Measurements from ENCODE around the gene ADGRL3. TPM values are rescaled to one million over a fixed set of nuclear protein-coding genes. Genes with fewer than 3 reads are reported as not detected.

The ADGRL3 gene
- total and polyA plus RNA-seq, 2 donors (not counting 1 experiment from before 2014, with no cell fraction given), result under 0.01 to 0.05 TPM

GRCh38 chr4:61185288-61185687 lies 14.8 kb upstream of the ADGRL3 start:
- Histone ChIP-seq H3K9ac (ENCODE audit: insufficient read depth, low read length) (no peak overlapping the region), H4K20me1 (ENCODE audit: control insufficient read depth, extremely low read depth, insufficient read depth, low read length) (no peaks in the 10 kb centered on the region), H3K36me3 (ENCODE audit: control insufficient read depth, insufficient read depth, low read length) (no peaks in the 10 kb centered on the region), H3K9me3 (ENCODE audit: control insufficient read depth, insufficient read depth, low read depth, low read length) (no peaks in the 10 kb centered on the region), H3K4me1 (ENCODE audit: control insufficient read depth, extremely low read depth, insufficient read depth, low read length) (no peaks in the 10 kb centered on the region), H3K27ac (ENCODE audit: insufficient read depth, low read length) (no peak overlapping the region), H3K27me3 (ENCODE audit: control insufficient read depth, insufficient read depth, low read length) (no peaks in the 10 kb centered on the region), H2AFZ (ENCODE audit: low read length) (no peak overlapping the region), H3K4me3 (replicated peaks in 1 of 4; ENCODE audit: control extremely low read depth in 1 of 4, insufficient read depth in 1 of 4, low read depth in 3 of 4, low read length in 4 of 4) (no peak overlapping the region), H3K79me2 (ENCODE audit: control insufficient read depth, insufficient read depth, low read length) (no peaks in the 10 kb centered on the region), H3K4me2 (ENCODE audit: extremely low read depth, insufficient read depth, low read length) (no peak overlapping the region)
- DNase-seq (ENCODE audit: low read depth in 2 of 2), result no peak
- no peak for TF ChIP-seq EZH2 (IDR thresholded peaks at IDR 0.05; ENCODE audit: low read length, missing control alignments)
- TF ChIP-seq CTCF (conservative IDR thresholded peaks at IDR 0.05 in 1 of 2, IDR thresholded peaks at IDR 0.05 in 1 of 2; ENCODE audit: low read depth in 1 of 2, low read length in 2 of 2), result no peak

GRCh38 chr4:61192392-61192791 lies 7.7 kb upstream of the ADGRL3 start:
- no peak overlapping the region for H3K4me2 ChIP-seq (ENCODE audit: extremely low read depth, insufficient read depth, low read length)
- no peaks in the 10 kb centered on the region for H3K27me3 ChIP-seq (ENCODE audit: control insufficient read depth, insufficient read depth, low read length)
- H3K27ac ChIP-seq (ENCODE audit: insufficient read depth, low read length), result no peak overlapping the region
- H4K20me1 ChIP-seq (ENCODE audit: control insufficient read depth, extremely low read depth, insufficient read depth, low read length), result no peaks in the 10 kb centered on the region
- no peak overlapping the region for H3K4me3 ChIP-seq (replicated peaks in 1 of 4; ENCODE audit: control extremely low read depth in 1 of 4, insufficient read depth in 1 of 4, low read depth in 3 of 4, low read length in 4 of 4)
- no peaks in the 10 kb centered on the region for H3K9me3 ChIP-seq (ENCODE audit: control insufficient read depth, insufficient read depth, low read depth, low read length)
- H2AFZ ChIP-seq (ENCODE audit: low read length), result no peak overlapping the region
- TF ChIP-seq EZH2 (IDR thresholded peaks at IDR 0.05; ENCODE audit: low read length, missing control alignments) (no peak), CTCF (conservative IDR thresholded peaks at IDR 0.05 in 1 of 2, IDR thresholded peaks at IDR 0.05 in 1 of 2; ENCODE audit: low read depth in 1 of 2, low read length in 2 of 2) (no peak)
- no peak overlapping the region for H3K9ac ChIP-seq (ENCODE audit: insufficient read depth, low read length)
- H3K79me2 ChIP-seq (ENCODE audit: control insufficient read depth, insufficient read depth, low read length), result no peaks in the 10 kb centered on the region
- H3K36me3 ChIP-seq (ENCODE audit: control insufficient read depth, insufficient read depth, low read length), result no peaks in the 10 kb centered on the region
- H3K4me1 ChIP-seq (ENCODE audit: control insufficient read depth, extremely low read depth, insufficient read depth, low read length), result no peaks in the 10 kb centered on the region
- no peak for DNase-seq (ENCODE audit: low read depth in 2 of 2)

- Histone ChIP-seq H3K4me2 (ENCODE audit: extremely low read depth, insufficient read depth, low read length) (no peak overlapping the region), H3K36me3 (ENCODE audit: control insufficient read depth, insufficient read depth, low read length) (no peaks in the 10 kb centered on the region), H3K4me3 (replicated peaks in 1 of 4; ENCODE audit: control extremely low read depth in 1 of 4, insufficient read depth in 1 of 4, low read depth in 3 of 4, low read length in 4 of 4) (no peak overlapping the region), H4K20me1 (ENCODE audit: control insufficient read depth, extremely low read depth, insufficient read depth, low read length) (no peaks in the 10 kb centered on the region), H2AFZ (ENCODE audit: low read length) (no peak overlapping the region), H3K27ac (ENCODE audit: insufficient read depth, low read length) (no peak overlapping the region), H3K4me1 (ENCODE audit: control insufficient read depth, extremely low read depth, insufficient read depth, low read length) (no peaks in the 10 kb centered on the region), H3K9me3 (ENCODE audit: control insufficient read depth, insufficient read depth, low read depth, low read length) (no peaks in the 10 kb centered on the region), H3K27me3 (ENCODE audit: control insufficient read depth, insufficient read depth, low read length) (no peaks in the 10 kb centered on the region), H3K9ac (ENCODE audit: insufficient read depth, low read length) (no peak overlapping the region), H3K79me2 (ENCODE audit: control insufficient read depth, insufficient read depth, low read length) (no peaks in the 10 kb centered on the region)
- no peak for TF ChIP-seq CTCF (conservative IDR thresholded peaks at IDR 0.05 in 1 of 2, IDR thresholded peaks at IDR 0.05 in 1 of 2; ENCODE audit: low read depth in 1 of 2, low read length in 2 of 2)
- no peak for TF ChIP-seq EZH2 (IDR thresholded peaks at IDR 0.05; ENCODE audit: low read length, missing control alignments)
- DNase-seq (ENCODE audit: low read depth in 2 of 2), result no peak
Measured at GRCh38 chr4:61193863-61194262, 6.3 kb upstream of the ADGRL3 start.
